ENCODE measurements around the gene MCF2L2. TPM values are rescaled to one million over a fixed set of nuclear protein-coding genes. Genes with fewer than 3 reads are reported as not detected.

The MCF2L2 gene
- total RNA-seq, 3 donors from 2014 or later: 0.84 to 2.7 (median 1.1) TPM

DNA sequence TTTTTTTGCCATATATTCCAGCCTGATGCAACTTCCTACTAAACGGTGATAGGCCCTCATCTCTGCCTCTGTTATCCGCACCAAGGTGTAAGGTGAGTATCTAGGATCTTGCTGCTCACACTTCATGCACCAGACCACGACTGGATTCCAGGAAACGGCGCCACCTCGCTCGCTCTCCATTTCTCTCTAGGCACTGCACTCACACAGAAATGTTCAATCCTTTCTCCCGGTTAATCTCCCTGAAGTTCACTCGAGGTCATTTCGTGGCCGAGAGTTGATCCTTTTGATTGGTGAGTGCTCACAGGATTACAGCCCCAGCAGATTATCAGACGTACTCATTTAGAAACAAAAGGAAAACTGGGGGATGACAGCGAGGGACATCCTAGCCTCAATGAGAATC is 28.1 kb downstream of the MCF2L2 start:
- no peaks in the 10 kb centered on the region for H3K4me1 ChIP-seq (ENCODE audit: low read depth)
- H3K36me3 ChIP-seq (ENCODE audit: low read depth): no peaks in the 10 kb centered on the region
- intact Hi-C loops (cut with DNase I, micrococcal nuclease): no loop called here
- ATAC-seq (no peak), DNase-seq (no peak)
- no peaks in the 10 kb centered on the region for H3K9me3 ChIP-seq
- TF ChIP-seq, protein P1, sequence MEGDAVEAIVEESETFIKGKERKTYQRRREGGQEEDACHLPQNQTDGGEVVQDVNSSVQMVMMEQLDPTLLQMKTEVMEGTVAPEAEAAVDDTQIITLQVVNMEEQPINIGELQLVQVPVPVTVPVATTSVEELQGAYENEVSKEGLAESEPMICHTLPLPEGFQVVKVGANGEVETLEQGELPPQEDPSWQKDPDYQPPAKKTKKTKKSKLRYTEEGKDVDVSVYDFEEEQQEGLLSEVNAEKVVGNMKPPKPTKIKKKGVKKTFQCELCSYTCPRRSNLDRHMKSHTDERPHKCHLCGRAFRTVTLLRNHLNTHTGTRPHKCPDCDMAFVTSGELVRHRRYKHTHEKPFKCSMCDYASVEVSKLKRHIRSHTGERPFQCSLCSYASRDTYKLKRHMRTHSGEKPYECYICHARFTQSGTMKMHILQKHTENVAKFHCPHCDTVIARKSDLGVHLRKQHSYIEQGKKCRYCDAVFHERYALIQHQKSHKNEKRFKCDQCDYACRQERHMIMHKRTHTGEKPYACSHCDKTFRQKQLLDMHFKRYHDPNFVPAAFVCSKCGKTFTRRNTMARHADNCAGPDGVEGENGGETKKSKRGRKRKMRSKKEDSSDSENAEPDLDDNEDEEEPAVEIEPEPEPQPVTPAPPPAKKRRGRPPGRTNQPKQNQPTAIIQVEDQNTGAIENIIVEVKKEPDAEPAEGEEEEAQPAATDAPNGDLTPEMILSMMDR (IDR thresholded peaks at IDR 0.05): no peak
- no peak overlapping the region for H3K4me3 ChIP-seq

DNA sequence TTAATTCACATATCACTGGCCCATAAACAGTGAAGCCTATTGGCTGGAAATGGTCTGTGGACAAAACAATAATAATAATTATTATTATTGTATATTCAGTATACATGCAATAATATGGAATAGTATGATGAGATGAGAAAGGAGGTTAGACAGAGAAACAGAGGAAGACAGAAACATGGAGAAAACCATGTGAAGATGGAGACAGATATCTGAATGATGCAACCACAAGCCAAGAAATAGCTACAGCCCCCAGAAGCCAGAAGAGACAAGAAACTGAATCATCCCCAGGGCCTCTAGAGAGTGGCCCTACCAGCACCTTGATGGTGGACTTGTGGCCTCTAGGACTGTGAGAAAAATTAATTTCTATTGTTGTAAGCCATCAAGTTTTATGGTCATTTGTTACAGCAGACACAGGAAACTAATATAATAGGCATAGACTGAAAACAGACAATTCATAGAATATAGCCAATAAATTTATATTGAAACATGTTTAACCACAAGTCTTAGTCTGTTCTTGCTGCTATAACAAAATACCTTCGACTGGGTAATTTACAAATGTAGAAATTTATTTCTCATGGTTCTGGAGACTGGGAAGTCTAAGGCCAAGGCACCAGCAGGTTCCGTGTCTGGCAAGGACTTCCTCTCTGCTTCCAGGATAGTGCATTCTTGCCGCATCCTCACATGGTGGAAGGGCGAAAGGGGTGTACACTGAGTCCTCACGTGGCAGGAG is 31.6 kb downstream of the MCF2L2 start:
- Histone ChIP-seq H3K9me3 (no peaks in the 10 kb centered on the region), H3K4me1 (ENCODE audit: low read depth) (no peaks in the 10 kb centered on the region), H3K4me3 (no peak overlapping the region), H3K36me3 (ENCODE audit: low read depth) (no peaks in the 10 kb centered on the region)
- DNase-seq (no peak), ATAC-seq (no peak)
- intact Hi-C loops (cut with DNase I, micrococcal nuclease): no loop called here
- TF ChIP-seq, protein P1 (IDR thresholded peaks at IDR 0.05): no peak

DNA sequence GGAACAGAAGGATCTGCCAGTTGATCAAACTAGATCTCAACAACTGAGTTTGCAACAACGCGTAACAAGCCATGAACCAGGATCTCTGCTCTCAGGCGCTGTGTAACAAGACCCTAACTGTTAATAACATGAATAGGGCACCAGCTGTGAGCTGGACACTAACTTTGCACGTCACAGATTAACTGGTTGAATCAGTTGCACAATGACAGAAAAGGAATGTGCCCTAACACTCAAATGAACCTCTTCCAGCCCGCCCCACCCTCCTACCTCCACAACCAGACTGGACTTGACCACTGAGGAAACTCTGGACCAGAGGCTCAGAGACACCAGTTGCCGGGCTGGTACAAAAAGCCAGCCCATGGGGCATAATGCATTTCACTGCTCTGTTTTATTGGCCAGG is 34.3 kb downstream of the MCF2L2 start:
- intact Hi-C loops (cut with DNase I, micrococcal nuclease): no loop called here
- no peak for DNase-seq
- ATAC-seq: no peak

DNA sequence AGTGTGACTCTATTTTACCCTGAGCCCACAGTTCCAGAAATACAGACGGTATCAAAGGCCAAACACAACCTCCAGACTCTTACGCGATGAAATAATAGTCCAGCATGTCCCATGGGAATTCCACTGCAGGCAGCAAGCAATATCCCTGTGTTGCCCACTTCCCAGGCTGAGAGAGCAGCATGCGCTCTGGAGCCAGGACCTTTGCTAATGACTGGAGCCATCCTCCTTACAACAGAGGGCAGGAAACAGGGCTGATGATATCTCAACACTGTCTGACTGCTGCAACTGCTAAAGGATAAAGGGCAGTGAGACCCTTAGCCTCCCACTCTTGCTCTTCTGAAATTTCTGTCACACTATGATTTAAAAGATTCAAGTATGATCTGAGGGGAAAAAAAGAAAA is 34.8 kb downstream of the MCF2L2 start:
- H3K36me3 ChIP-seq (ENCODE audit: low read depth): no peaks in the 10 kb centered on the region
- H3K4me1 ChIP-seq (ENCODE audit: low read depth): no peaks in the 10 kb centered on the region
- TF ChIP-seq, protein P1 (IDR thresholded peaks at IDR 0.05): no peak
- intact Hi-C loops (cut with DNase I, micrococcal nuclease): no loop called here
- no peaks in the 10 kb centered on the region for H3K9me3 ChIP-seq
- ATAC-seq (no peak), DNase-seq (no peak)
- no peak overlapping the region for H3K4me3 ChIP-seq

More for the DNA sequence above, 34.3 kb downstream of the MCF2L2 start:
- no peak overlapping the region for H3K4me3 ChIP-seq
- no peaks in the 10 kb centered on the region for H3K4me1 ChIP-seq (ENCODE audit: low read depth)
- H3K36me3 ChIP-seq (ENCODE audit: low read depth): no peaks in the 10 kb centered on the region
- H3K9me3 ChIP-seq: no peaks in the 10 kb centered on the region
- TF ChIP-seq, protein P1 (IDR thresholded peaks at IDR 0.05): no peak

DNA sequence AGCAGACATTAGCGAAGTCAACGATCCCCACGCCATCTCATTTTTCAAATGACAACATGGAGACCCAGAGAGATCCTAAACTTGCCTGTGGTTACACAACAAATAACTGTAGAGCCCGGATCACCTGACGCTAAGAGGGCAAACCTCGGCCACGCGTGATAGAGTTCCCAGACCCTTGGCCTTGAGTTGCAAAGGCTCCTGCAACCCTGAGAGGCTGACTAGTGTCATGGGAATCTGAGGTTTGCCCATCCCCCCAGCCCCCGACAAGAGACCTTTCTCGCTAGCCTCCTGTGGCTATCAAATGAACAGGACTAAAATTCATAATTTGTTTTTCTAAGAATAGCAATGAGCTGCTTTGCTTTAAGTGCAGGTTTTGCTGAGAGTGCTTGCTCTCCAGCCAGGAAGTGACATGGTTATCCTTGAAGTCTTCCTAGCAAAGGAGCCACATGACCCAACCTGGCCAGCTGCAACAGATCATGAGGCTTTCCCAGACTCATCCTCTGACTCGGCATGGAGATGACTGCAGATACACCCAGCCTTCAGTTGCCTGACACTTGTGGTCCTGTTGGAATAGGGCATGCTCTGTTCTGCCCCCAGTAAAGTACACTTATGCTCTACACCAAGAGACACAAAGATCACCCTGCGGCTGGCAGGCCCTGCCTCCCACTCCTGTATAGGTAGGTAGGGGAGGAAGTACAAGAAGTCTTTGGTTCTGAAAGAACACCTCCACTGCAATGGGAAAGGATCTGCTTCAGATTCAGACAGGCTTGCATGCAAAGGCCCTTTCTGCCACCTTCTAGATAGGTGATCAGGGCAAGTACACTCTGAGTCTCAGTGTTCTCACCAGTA is 36.0 kb downstream of the MCF2L2 start:
- ATAC-seq (no peak), DNase-seq (no peak)
- intact Hi-C loops (cut with DNase I, micrococcal nuclease): no loop called here
- Histone ChIP-seq H3K36me3 (ENCODE audit: low read depth) (no peaks in the 10 kb centered on the region), H3K9me3 (no peaks in the 10 kb centered on the region), H3K4me1 (ENCODE audit: low read depth) (no peaks in the 10 kb centered on the region), H3K4me3 (no peak overlapping the region)
- TF ChIP-seq, protein P1 (IDR thresholded peaks at IDR 0.05): no peak
